Measurements from ENCODE around the gene KCNN1.
"Not testable (repeated sequence)": the region's sequence is repeated elsewhere in the genome, so short reads cannot be mapped to it uniquely, and the experiment has no call there.

The KCNN1 gene

GRCh38 chr19:18031401-18031800 lies 64.5 kb downstream of the KCNN1 start:
- not testable (repeated sequence) for DNase-seq

- not testable (repeated sequence) for DNase-seq
These were observed 65.2 kb downstream of the KCNN1 start for GRCh38 chr19:18032102-18032501.

DNA sequence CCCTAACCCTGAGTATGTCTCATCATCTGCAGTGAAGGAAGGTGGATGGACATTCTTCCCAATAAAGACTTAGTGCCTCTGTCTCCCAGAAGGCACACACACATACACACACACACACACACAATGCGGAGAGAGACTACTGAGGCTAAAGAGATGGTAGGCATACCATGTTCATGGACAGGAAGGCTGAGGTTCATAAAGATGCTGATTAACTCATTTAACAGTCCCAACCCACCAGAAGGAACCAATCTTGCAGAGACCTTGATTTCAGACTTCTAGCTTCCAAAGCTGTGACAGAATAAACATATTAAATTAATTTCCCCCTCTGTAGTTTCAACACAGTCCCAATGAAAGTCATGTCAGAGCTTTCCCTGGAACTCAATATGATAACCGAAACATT lies 74.1 kb downstream of the KCNN1 start:
- no peak for DNase-seq

DNA sequence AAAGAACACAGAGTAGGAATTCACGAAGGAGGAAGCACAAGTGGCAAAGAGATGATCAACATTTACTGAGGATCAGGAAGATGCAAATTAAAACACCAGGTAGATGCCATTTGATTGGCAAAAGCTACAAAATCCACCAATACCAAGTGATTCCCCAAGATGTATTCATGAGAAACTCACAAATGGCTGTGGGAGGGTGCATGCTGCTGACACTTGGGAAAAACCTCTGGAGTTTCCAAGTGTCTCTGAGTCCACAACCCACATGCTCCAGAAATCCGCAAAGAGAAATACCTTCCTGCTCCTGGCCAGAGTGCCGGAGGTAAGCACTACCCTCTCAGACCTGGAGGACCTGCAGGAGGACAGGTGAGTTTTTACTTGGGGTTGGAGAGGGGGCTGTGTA lies 76.8 kb downstream of the KCNN1 start:
- DNase-seq = no peak

- DNase-seq = peak; percentile 94
These were observed 78.0 kb downstream of the KCNN1 start for GRCh38 chr19:18044825-18045304.

DNA sequence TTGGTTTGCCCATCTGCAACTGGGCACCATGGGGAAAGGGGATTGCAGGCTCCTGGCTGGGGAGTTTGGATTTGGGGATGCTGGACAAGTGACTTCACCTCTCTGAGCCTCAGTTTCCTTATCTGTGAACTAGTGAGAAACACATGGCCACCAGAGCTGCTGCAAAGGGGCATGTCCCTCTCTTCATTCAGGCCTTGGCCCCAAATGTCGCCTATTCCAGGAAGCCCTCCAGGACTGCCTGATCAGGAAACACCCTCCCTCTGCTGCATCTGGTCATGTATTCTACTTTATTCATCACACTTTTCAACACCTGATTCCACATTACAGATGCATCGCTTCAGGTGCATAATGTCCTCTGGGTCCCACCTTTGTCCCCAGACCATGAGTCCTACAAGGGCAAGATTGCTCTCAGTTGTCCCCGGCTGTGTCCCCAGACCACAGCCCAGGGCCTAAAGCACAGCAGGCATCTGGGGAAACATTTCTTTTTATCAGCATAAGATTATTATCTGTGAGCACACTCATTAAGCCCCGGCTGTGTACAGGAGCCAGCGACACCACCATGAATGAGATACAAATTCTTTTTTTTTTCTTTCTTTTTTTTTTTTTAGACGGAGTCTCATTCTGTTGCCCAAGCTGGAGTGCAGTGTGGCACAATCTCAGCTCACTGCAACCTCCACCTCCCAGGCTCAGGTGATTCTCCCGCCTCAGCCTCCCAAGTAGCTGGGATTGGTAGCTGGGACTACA lies 78.6 kb downstream of the KCNN1 start:
- DNase-seq = peak; percentile 30

- peak; percentile 58 for DNase-seq
These were observed 79.3 kb downstream of the KCNN1 start for GRCh38 chr19:18046059-18046718.

DNA sequence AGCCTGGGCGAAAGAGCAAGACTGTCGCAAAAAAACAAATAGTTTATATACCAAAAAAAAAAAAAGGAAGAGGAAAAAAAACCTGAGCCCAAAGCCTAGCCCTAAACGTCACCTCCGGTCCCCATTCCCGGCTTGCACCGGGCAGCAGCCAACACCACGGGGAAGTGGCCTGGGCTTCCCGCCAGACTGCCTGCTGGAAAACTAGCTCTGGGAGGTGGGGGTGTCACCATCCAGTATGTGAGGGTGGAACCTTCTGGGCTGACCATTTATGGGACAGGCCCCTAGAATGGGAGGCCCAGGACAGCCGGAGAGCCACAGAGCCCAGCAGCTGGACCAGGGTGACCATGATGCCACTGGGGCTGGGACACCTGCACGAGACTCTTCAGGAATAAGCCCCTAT lies 82.5 kb downstream of the KCNN1 start:
- no peak for DNase-seq

Data from activated CD4-positive, alpha-beta T cell treated with anti-CD3 and anti-CD28 coated beads for 48 hours (primary cell).